ENCODE measurements around the gene RGL4. TPM values are rescaled to one million over a fixed set of nuclear protein-coding genes. Genes with fewer than 3 reads are reported as not detected.

The RGL4 gene
- total RNA-seq, 1 donor from 2014 or later, result not detected

GRCh38 chr22:23714596-23715578 lies 24.1 kb downstream of the RGL4 start:
- no peak for DNase-seq (ENCODE audit: low read depth)
- no peak for TF ChIP-seq CTCF (conservative IDR thresholded peaks at IDR 0.05; ENCODE audit: low read depth, low read length)
- H3K4me3 ChIP-seq (ENCODE audit: low read depth, low read length), result no peak overlapping the region

- peak overlapping the region; percentile 90 for H3K4me3 ChIP-seq (ENCODE audit: low read depth, low read length)
- TF ChIP-seq CTCF (conservative IDR thresholded peaks at IDR 0.05; ENCODE audit: low read depth, low read length), result no peak
- no peak for DNase-seq (ENCODE audit: low read depth)
Measured at GRCh38 chr22:23715806-23716375, 25.1 kb downstream of the RGL4 start.

- DNase-seq (ENCODE audit: low read depth), result no peak
- H3K4me3 ChIP-seq (ENCODE audit: low read depth, low read length), result peak overlapping the region; percentile 90
- TF ChIP-seq CTCF (conservative IDR thresholded peaks at IDR 0.05; ENCODE audit: low read depth, low read length), result no peak
Measured at GRCh38 chr22:23716811-23717801, 26.3 kb downstream of the RGL4 start.

- no peak overlapping the region for H3K4me3 ChIP-seq (ENCODE audit: low read depth, low read length)
- peak; percentile 41 for DNase-seq (ENCODE audit: low read depth)
- TF ChIP-seq CTCF (conservative IDR thresholded peaks at IDR 0.05; ENCODE audit: low read depth, low read length), result no peak
Measured at GRCh38 chr22:23718371-23719165, 27.8 kb downstream of the RGL4 start.

- DNase-seq (ENCODE audit: low read depth), result no peak
- no peak overlapping the region for H3K4me3 ChIP-seq (ENCODE audit: low read depth, low read length)
- no peak for TF ChIP-seq CTCF (conservative IDR thresholded peaks at IDR 0.05; ENCODE audit: low read depth, low read length)
Measured at GRCh38 chr22:23720855-23721254, 30.0 kb downstream of the RGL4 start.

GRCh38 chr22:23722160-23722559 lies 31.3 kb downstream of the RGL4 start:
- no peak for TF ChIP-seq CTCF (conservative IDR thresholded peaks at IDR 0.05; ENCODE audit: low read depth, low read length)
- no peak for DNase-seq (ENCODE audit: low read depth)
- H3K4me3 ChIP-seq (ENCODE audit: low read depth, low read length), result no peak overlapping the region
